Uterus (tissue), 2 donors: ENCODE results near the gene PGBD5.

Experiments
- CTCF ChIP-seq, 4 experiments: fragments of 200-600 bp in 2 of 4; fragments of 450-650 bp in 2 of 4; sonication (generic) in 2 of 4; IDR thresholded peaks; one replicate each; pipeline ENCODE4 v1.5.1; 2016 to 2019; ENCODE audit warnings: antibody characterized with exemption in 4 of 4, mild to moderate bottlenecking in 2 of 4, moderate library complexity in 1 of 4
- POLR2A ChIP-seq, 2 donors: fragments of 450-650 bp; IDR thresholded peaks; one replicate each; pipeline ENCODE4 v1.6.1; 2016; ENCODE audit warnings: antibody characterized with exemption in 2 of 2, mild to moderate bottlenecking in 1 of 2, moderate library complexity in 1 of 2

- TF ChIP-seq CTCF (IDR thresholded peaks at IDR 0.05) (no peak), POLR2A (IDR thresholded peaks at IDR 0.05) (no peak)
Measured at GRCh38 chr1:230379928-230380327, 46.2 kb downstream of the PGBD5 start.
